ENCODE measurements around the gene CFAP69. TPM values are rescaled to one million over a fixed set of nuclear protein-coding genes. Genes with fewer than 3 reads are reported as not detected.
"Not testable (repeated sequence)": the region's sequence is repeated elsewhere in the genome, so short reads cannot be mapped to it uniquely, and the experiment has no call there.

Gene CFAP69
- total RNA-seq, 6 experiments from 2014 or later, result 0.71 to 2.4 (median 1.2) TPM

DNA sequence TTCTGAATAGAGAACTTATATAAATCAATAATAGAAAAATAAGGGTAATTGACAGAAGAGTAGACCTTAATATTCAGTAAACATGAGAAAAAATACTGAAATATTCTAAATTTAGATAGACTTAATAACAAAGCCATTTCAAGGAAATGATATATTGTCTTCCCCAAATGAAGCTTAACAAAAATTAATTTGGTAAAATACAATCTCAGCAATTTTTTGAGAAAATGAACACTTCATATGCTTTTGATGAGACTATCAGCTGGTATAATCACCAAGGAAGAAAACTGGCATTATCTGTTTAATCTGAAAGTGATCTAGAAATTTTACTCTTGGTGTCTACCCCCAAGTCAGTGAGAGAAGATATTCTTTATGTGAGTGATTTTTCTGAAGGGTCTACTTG lies 77.9 kb downstream of the CFAP69 start:
- H3K27ac Mint-ChIP-seq, result no peak overlapping the region
- no peaks in the 10 kb centered on the region for H3K9me3 Mint-ChIP-seq
- peaks cover 20% of the 10 kb centered on the region for H3K27me3 Mint-ChIP-seq (ENCODE audit: insufficient read depth)
- no peak for DNase-seq
- H3K4me3 Mint-ChIP-seq, result no peak overlapping the region
- H3K36me3 Mint-ChIP-seq (ENCODE audit: low read depth), result 0 out of 2 replicates have a peak, but pooled peaks cover 5% of the 10 kb centered on the region
- H3K4me1 Mint-ChIP-seq (ENCODE audit: low read depth), result peaks cover 17% of the 10 kb centered on the region
- TF ChIP-seq, protein P1, sequence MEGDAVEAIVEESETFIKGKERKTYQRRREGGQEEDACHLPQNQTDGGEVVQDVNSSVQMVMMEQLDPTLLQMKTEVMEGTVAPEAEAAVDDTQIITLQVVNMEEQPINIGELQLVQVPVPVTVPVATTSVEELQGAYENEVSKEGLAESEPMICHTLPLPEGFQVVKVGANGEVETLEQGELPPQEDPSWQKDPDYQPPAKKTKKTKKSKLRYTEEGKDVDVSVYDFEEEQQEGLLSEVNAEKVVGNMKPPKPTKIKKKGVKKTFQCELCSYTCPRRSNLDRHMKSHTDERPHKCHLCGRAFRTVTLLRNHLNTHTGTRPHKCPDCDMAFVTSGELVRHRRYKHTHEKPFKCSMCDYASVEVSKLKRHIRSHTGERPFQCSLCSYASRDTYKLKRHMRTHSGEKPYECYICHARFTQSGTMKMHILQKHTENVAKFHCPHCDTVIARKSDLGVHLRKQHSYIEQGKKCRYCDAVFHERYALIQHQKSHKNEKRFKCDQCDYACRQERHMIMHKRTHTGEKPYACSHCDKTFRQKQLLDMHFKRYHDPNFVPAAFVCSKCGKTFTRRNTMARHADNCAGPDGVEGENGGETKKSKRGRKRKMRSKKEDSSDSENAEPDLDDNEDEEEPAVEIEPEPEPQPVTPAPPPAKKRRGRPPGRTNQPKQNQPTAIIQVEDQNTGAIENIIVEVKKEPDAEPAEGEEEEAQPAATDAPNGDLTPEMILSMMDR (IDR thresholded peaks at IDR 0.05), result no peak

DNA sequence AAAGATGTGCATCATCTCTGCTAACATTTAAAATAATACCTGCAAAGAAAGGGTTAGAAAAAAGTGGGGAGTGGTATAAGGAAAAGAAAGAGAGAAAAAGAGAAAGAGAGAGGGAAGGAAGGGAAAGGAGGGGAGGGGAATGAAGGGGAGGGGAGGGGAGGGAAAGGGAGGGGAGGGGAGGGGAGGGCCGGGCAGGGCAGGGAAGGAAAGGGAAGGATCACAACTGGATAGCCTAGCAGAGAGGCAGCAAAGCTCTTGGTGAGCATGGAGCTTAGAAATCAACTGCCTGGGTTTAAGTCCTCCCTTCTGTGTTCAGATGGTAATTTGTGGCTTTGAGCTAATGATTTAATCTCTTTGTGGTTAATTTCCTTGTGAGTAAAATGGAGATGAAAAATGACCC lies 81.5 kb downstream of the CFAP69 start:
- Mint-ChIP-seq H3K4me1 (ENCODE audit: low read depth) (peaks cover 5% of the 10 kb centered on the region; the same call in 1 of the 2 replicates), H3K9me3 (no peaks in the 10 kb centered on the region)
- TF ChIP-seq, protein P1 (IDR thresholded peaks at IDR 0.05), result no peak

DNA sequence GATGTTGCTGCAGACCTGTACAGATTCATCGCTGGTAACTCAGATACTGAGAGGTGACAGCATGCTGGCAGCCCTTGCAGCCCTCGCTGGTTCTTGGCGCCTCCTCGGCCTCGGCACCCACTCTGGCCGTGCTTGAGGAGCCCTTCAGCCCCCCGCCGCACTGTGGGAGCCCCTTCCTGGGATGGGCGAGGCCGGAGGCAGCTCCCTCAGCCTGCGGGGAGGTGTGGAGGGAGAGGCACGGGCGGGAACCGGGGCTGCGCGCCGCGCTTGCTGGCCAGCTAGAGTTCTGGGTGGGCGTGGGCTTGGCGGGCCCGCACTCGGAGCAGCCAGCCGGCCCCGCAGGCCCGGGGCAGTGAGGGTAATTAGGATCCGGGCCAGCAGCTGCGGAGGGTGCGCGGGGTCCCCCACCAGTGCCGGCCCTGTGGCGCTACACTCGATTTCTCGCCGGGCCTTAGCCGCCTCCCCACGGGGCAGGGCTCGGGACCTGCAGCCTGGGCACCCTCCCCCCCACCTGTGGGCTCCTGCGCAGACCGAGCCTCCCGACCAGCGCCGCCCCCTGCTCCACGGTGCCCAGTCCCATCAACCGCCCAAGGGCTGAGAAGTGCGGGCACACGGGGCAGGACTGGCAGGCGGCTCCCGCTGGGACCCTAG lies 89.3 kb downstream of the CFAP69 start:
- Mint-ChIP-seq H3K4me3 (no peak overlapping the region), H3K4me1 (ENCODE audit: low read depth) (peaks cover 14% of the 10 kb centered on the region)

More for the DNA sequence above, 81.5 kb downstream of the CFAP69 start:
- no peak for DNase-seq
- Mint-ChIP-seq H3K27ac (no peak overlapping the region), H3K27me3 (ENCODE audit: insufficient read depth) (peaks cover 6% of the 10 kb centered on the region), H3K36me3 (ENCODE audit: low read depth) (0 out of 2 replicates have a peak, but pooled peaks cover 5% of the 10 kb centered on the region), H3K4me3 (no peak overlapping the region)

DNA sequence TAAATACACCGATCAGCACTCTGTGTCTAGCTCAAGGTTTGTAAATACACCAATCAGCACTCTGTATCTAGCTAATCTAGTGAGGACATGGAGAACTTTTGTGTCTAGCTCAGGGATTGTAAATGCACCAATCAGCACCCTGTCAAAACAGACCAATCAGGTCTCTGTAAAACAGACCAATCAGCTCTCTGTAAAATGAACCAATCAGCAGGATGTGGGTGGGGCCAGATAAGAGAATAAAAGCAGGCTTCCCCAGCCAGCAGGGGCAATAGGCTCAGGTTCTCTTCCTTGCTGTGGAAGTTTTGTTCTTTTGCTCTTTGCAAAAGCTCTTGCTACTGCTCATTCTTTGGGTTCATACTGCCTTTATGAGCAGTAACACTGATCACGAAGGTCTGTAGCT lies 90.0 kb downstream of the CFAP69 start:
- not testable (repeated sequence) for H3K27ac Mint-ChIP-seq; H3K36me3 Mint-ChIP-seq (ENCODE audit: low read depth); H3K4me3 Mint-ChIP-seq; H3K27me3 Mint-ChIP-seq (ENCODE audit: insufficient read depth); DNase-seq; H3K9me3 Mint-ChIP-seq
- peaks cover 14% of the 10 kb centered on the region for H3K4me1 Mint-ChIP-seq (ENCODE audit: low read depth)

More for the DNA sequence above, 89.3 kb downstream of the CFAP69 start:
- no peak for DNase-seq
- H3K9me3 Mint-ChIP-seq, result peaks cover 3% of the 10 kb centered on the region; the same call in 1 of the 2 replicates
- TF ChIP-seq, protein P1 (IDR thresholded peaks at IDR 0.05), result no peak
- H3K27ac Mint-ChIP-seq, result no peak overlapping the region
- peaks cover 5% of the 10 kb centered on the region; the same call in 1 of the 2 replicates for H3K36me3 Mint-ChIP-seq (ENCODE audit: low read depth)
- H3K27me3 Mint-ChIP-seq (ENCODE audit: insufficient read depth), result peaks cover 10% of the 10 kb centered on the region

DNA sequence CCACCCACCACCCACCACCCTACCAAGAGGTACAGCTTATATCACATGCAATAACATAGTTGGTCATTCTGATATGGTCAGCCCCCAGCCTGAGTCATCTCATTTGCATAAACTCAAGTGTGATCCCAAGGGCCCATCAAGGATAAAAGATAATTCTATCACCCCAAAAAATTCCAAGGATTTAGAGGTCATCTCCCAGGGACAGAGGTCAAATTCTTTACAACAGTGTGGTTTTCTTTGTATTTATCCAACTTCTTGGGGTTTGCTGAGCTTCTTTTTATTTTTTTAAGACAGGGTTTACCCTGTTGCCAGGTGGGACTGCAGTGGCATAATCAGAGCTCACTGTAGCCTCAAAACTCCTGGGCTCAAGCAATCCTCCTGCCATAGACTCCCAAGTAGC lies 92.1 kb downstream of the CFAP69 start:
- Mint-ChIP-seq H3K27me3 (ENCODE audit: insufficient read depth) (peaks cover 10% of the 10 kb centered on the region), H3K4me3 (no peak overlapping the region), H3K27ac (no peak overlapping the region), H3K4me1 (ENCODE audit: low read depth) (peaks cover 14% of the 10 kb centered on the region), H3K36me3 (ENCODE audit: low read depth) (peaks cover 5% of the 10 kb centered on the region; the same call in 1 of the 2 replicates), H3K9me3 (peaks cover 3% of the 10 kb centered on the region; the same call in 1 of the 2 replicates)
- DNase-seq, result no peak
- TF ChIP-seq, protein P1 (IDR thresholded peaks at IDR 0.05), result no peak

DNA sequence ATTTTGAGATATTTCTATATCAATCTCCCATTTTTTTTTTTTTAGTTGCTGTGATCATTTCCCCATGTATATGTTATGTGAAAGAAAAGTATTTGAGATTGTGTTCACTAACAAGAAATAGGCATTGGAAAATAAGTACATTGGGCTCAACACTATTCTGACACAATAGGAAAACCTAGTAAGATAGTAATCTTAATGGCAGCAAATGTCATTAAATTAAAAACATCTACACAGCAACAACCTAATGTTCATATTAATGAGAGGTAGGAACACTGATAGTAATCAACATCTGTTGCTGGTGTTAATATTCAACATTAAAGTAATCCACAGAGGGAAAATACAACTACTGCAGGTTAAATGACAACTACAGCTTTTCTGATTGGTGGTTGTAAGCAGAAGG lies 100.0 kb downstream of the CFAP69 start:
- DNase-seq, result no peak
- Mint-ChIP-seq H3K9me3 (no peaks in the 10 kb centered on the region), H3K4me3 (peak overlapping the region; percentile 97), H3K4me1 (ENCODE audit: low read depth) (peaks cover 28% of the 10 kb centered on the region), H3K27ac (peak overlapping the region; percentile 96), H3K27me3 (ENCODE audit: insufficient read depth) (no peaks in the 10 kb centered on the region; the same call in 1 of the 2 replicates), H3K36me3 (ENCODE audit: low read depth) (peaks cover 22% of the 10 kb centered on the region)
- TF ChIP-seq, protein P1 (IDR thresholded peaks at IDR 0.05), result no peak
